HG03457 (cell line): ENCODE measurements around the gene CD46.
"Not testable (repeated sequence)": the region's sequence is repeated elsewhere in the genome, so short reads cannot be mapped to it uniquely, and the experiment has no call there.

Experiments used
- ATAC-seq: cut with Tn5 transposase; IDR thresholded peaks from one replicate; pipeline ENCODE4 v1.9.1; 2021; ENCODE audit warnings: moderate number of reproducible peaks; ENCODE audit not compliant: unreplicated experiment

Gene CD46

GRCh38 chr1:207751790-207752455 is at the start of gene CD46:
Gene CD46, plus strand, starts transcription at chr1:207752054. Its CDS starts 159 bp downstream, at chr1:207752213.
- peak; percentile 94 for ATAC-seq

GRCh38 chr1:207702317-207702716 is 49.5 kb upstream of the CD46 start:
- no peak for ATAC-seq

- no peak for ATAC-seq
Measured at GRCh38 chr1:207703712-207704111, 48.1 kb upstream of the CD46 start.

- not testable (repeated sequence) for ATAC-seq
Measured at GRCh38 chr1:207708004-207708403, 43.9 kb upstream of the CD46 start.

- ATAC-seq, result no peak
Measured at GRCh38 chr1:207711285-207711684, 40.6 kb upstream of the CD46 start.

GRCh38 chr1:207712701-207713100 is 39.2 kb upstream of the CD46 start:
- not testable (repeated sequence) for ATAC-seq

GRCh38 chr1:207713529-207713928 is 38.3 kb upstream of the CD46 start:
- no peak for ATAC-seq

- ATAC-seq, result no peak
Measured at GRCh38 chr1:207719234-207719633, 32.6 kb upstream of the CD46 start.

- not testable (repeated sequence) for ATAC-seq
Measured at GRCh38 chr1:207728200-207728858, 23.5 kb upstream of the CD46 start.

- ATAC-seq, result not testable (repeated sequence)
Measured at GRCh38 chr1:207737503-207738157, 14.2 kb upstream of the CD46 start.

GRCh38 chr1:207738158-207738659 is 13.6 kb upstream of the CD46 start:
- not testable (repeated sequence) for ATAC-seq

GRCh38 chr1:207740207-207740606 is 11.6 kb upstream of the CD46 start:
- no peak for ATAC-seq

GRCh38 chr1:207742850-207743555 is 8.9 kb upstream of the CD46 start:
- no peak for ATAC-seq

- ATAC-seq, result no peak
Measured at GRCh38 chr1:207744000-207744534, 7.8 kb upstream of the CD46 start.

- no peak for ATAC-seq
Measured at GRCh38 chr1:207745285-207745684, 6.6 kb upstream of the CD46 start.

- no peak for ATAC-seq
Measured at GRCh38 chr1:207745839-207746767, 5.8 kb upstream of the CD46 start.

GRCh38 chr1:207747627-207748492 is 4.0 kb upstream of the CD46 start:
- ATAC-seq, result no peak

- ATAC-seq, result no peak
Measured at GRCh38 chr1:207748737-207749528, 2.9 kb upstream of the CD46 start.
